ENCODE measurements around the gene CTSW. TPM values are rescaled to one million over a fixed set of nuclear protein-coding genes. Genes with fewer than 3 reads are reported as not detected.

Gene CTSW
- total and polyA plus RNA-seq, 2 donors (not counting 1 experiment from before 2014, with no cell fraction given): 0.84 to 4.6 TPM

- POLR2A ChIA-PET: interaction anchor here (2.3 to 3.3 kb wide), 2 partner anchors 12 to 27 kb away, joined by 11 to 13 read pairs; partner anchors contain the start of genes CFL1 and MUS81
- 97% methylated on average over 3 of the region's 12 CpGs for WGBS (ENCODE audit: insufficient coverage)
- DNase-seq: no peak
- H3K27me3 Mint-ChIP-seq: no peaks in the 10 kb centered on the region
- H3K79me2 ChIP-seq (ENCODE audit: control insufficient read depth, insufficient read depth, low read length): peaks cover 24% of the 10 kb centered on the region
- H3K9me3 ChIP-seq (ENCODE audit: control extremely low read depth in 1 of 3, control insufficient read depth in 2 of 3, insufficient read depth in 1 of 3, low read length in 2 of 3): no peaks in the 10 kb centered on the region
- TF ChIP-seq CTCF (IDR thresholded peaks at IDR 0.05) (no peak), EZH2 (IDR thresholded peaks at IDR 0.05; ENCODE audit: borderline replicate concordance, insufficient read depth, low read depth, low read length, poor library complexity, severe bottlenecking) (no peak)
- H3K9ac ChIP-seq (ENCODE audit: low read length): no peak overlapping the region
- no peaks in the 10 kb centered on the region for H3K27me3 ChIP-seq (replicated peaks in 1 of 4; ENCODE audit: control extremely low read depth in 1 of 4, control insufficient read depth in 3 of 4, insufficient read depth in 4 of 4, low read length in 3 of 4)
- H3K4me3 ChIP-seq (ENCODE audit: control extremely low read depth in 1 of 5, extremely low read depth in 1 of 5, insufficient read depth in 1 of 5, low read depth in 2 of 5, low read length in 4 of 5): no peak overlapping the region
- H3K27ac ChIP-seq (ENCODE audit: low read length in 2 of 2): no peak overlapping the region
- no peak overlapping the region for H2AFZ ChIP-seq (ENCODE audit: insufficient read depth, low read depth, low read length, poor library complexity, severe bottlenecking)
- CTCF ChIA-PET: interaction anchor here (0.7 to 15.5 kb wide), 28 partner anchors 10 to 1035 kb away, joined by 3 to 244 read pairs (median 10); partner anchors contain the start of genes AP5B1, C11orf68, CFL1 and FOSL1
- peak overlapping the region; percentile 98 for H3K4me3 Mint-ChIP-seq
- H3K9me3 Mint-ChIP-seq (ENCODE audit: insufficient read depth): no peaks in the 10 kb centered on the region
- H3K27ac Mint-ChIP-seq: no peak overlapping the region
- ATAC-seq (ENCODE audit: low read depth): no peak
- H3K4me2 ChIP-seq (replicated peaks; ENCODE audit: low read depth, low read length, poor library complexity, severe bottlenecking): no peak overlapping the region
- intact Hi-C loops (cut with micrococcal nuclease): no loop called here
- peaks cover 53% of the 10 kb centered on the region for H3K4me1 Mint-ChIP-seq
- peaks cover 9% of the 10 kb centered on the region for H4K20me1 ChIP-seq (ENCODE audit: control insufficient read depth, insufficient read depth, low read length, poor library complexity, severe bottlenecking)
- H3K36me3 ChIP-seq (replicated peaks in 1 of 2; ENCODE audit: control extremely low read depth in 1 of 2, control insufficient read depth in 1 of 2, extremely low read depth in 1 of 2, insufficient read depth in 2 of 2, low read length in 1 of 2): peaks cover 0 to 31% of the 10 kb centered on the region in 2 experiments
- H3K4me1 ChIP-seq (ENCODE audit: control insufficient read depth in 2 of 2, insufficient read depth in 2 of 2, low read length in 2 of 2): peaks cover 28 to 44% of the 10 kb centered on the region in 2 donors
Observed at GRCh38 chr11:65885808-65886536, 6.3 kb downstream of the CTSW start.

All from B cell (primary cell).